SJSA1 (cell line): Measurements from ENCODE around the gene FARS2. TPM values are rescaled to one million over a fixed set of nuclear protein-coding genes. Genes with fewer than 3 reads are reported as not detected.
A peak's percentile ranks its signal among the peaks of the same experiment; 100 is the strongest.

Experiments used
- DNase-seq, 2 experiments: peaks; one replicate each; pipeline ENCODE4 v3.0.0-alpha.2; 2015 to 2020; ENCODE audit warnings: low spot score in 2 of 2, low read depth in 1 of 2
- H3K27ac ChIP-seq: fragments of 250-450 bp; sonication (Bioruptor Pico); 2 replicates; pipeline ENCODE4 v1.5.1; 2020; ENCODE audit warnings: mild to moderate bottlenecking, moderate library complexity
- H3K27me3 ChIP-seq: fragments of 250-450 bp; sonication (Bioruptor Pico); replicated peaks from 2 replicates; pipeline ENCODE4 v1.5.1; 2020; ENCODE audit warnings: mild to moderate bottlenecking, moderate library complexity
- H3K36me3 ChIP-seq: fragments of 250-450 bp; sonication (Bioruptor Pico); 2 replicates; pipeline ENCODE4 v1.5.1; 2020; ENCODE audit warnings: mild to moderate bottlenecking
- H3K4me1 ChIP-seq: fragments of 250-450 bp; sonication (Bioruptor Pico); replicated peaks from 2 replicates; pipeline ENCODE4 v1.6.1; 2021; ENCODE audit warnings: mild to moderate bottlenecking
- H3K4me3 ChIP-seq: fragments of 250-450 bp; sonication (Bioruptor Pico); 2 replicates; pipeline ENCODE4 v1.5.1; 2020; ENCODE audit warnings: mild to moderate bottlenecking
- H3K9me3 ChIP-seq: fragments of 250-450 bp; sonication (Bioruptor Pico); replicated peaks from 2 replicates; pipeline ENCODE4 v1.5.1; 2020; ENCODE audit warnings: mild to moderate bottlenecking
- total RNA-seq: library from RNA; depleted of rRNA; stranded (reverse); fragments of >200 nt; shearing (Covaris generic); gene quantifications from 2 replicates; pipeline ENCODE4 v1.2.3, GENCODE V29; 2014

Gene FARS2
- total RNA-seq, 1 experiment from 2014 or later, result 13.3 TPM

DNA sequence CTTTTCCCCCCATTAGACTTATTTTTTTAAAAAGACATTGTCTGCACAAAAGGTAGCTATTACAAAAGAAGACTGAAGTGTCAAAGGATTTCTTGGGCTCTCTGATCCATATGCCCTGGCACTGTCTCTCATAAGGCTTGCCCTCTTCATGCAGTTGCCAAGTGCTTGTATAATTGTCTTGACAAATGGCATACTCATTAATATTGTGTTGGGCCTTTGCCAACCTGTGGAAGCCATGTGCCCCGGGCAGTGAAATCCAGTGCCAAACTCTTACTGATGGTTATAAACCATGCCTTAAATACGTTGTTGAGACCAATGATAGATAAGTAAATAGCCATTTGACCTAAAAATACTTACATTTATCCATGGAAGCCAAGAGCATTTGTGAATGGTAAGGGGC is 98.1 kb downstream of the FARS2 start:
- no peak for DNase-seq

GRCh38 chr6:5361396-5361795 is 100.1 kb downstream of the FARS2 start:
- H3K36me3 ChIP-seq, result no peaks in the 10 kb centered on the region
- DNase-seq, result peak in 1 of 2 experiments; percentile 24
- H3K27me3 ChIP-seq, result no peaks in the 10 kb centered on the region
- H3K4me1 ChIP-seq, result peaks cover 7% of the 10 kb centered on the region
- no peak overlapping the region for H3K27ac ChIP-seq
- no peak overlapping the region for H3K4me3 ChIP-seq
- H3K9me3 ChIP-seq, result no peaks in the 10 kb centered on the region

More for the DNA sequence above, 98.1 kb downstream of the FARS2 start:
- no peaks in the 10 kb centered on the region for H3K27me3 ChIP-seq
- no peak overlapping the region for H3K27ac ChIP-seq
- H3K36me3 ChIP-seq, result no peaks in the 10 kb centered on the region
- H3K4me1 ChIP-seq, result peaks cover 7% of the 10 kb centered on the region
- no peaks in the 10 kb centered on the region for H3K9me3 ChIP-seq
- H3K4me3 ChIP-seq, result no peak overlapping the region

GRCh38 chr6:5365436-5366195 is 104.3 kb downstream of the FARS2 start:
- Histone ChIP-seq H3K4me1 (peaks cover 7% of the 10 kb centered on the region), H3K9me3 (no peaks in the 10 kb centered on the region), H3K27me3 (no peaks in the 10 kb centered on the region), H3K36me3 (no peaks in the 10 kb centered on the region; the same call in 1 of the 2 replicates), H3K4me3 (no peak overlapping the region), H3K27ac (no peak overlapping the region)
- no peak for DNase-seq

- no peak overlapping the region for H3K27ac ChIP-seq
- no peaks in the 10 kb centered on the region for H3K9me3 ChIP-seq
- H3K4me1 ChIP-seq, result no peaks in the 10 kb centered on the region
- no peak for DNase-seq
- H3K36me3 ChIP-seq, result no peaks in the 10 kb centered on the region; the same call in 1 of the 2 replicates
- no peaks in the 10 kb centered on the region for H3K27me3 ChIP-seq
- no peak overlapping the region for H3K4me3 ChIP-seq
Measured at GRCh38 chr6:5366941-5367340, 105.6 kb downstream of the FARS2 start.

GRCh38 chr6:5367510-5367909 is 106.2 kb downstream of the FARS2 start:
- no peak overlapping the region for H3K27ac ChIP-seq
- no peak overlapping the region for H3K4me3 ChIP-seq
- no peaks in the 10 kb centered on the region; the same call in 1 of the 2 replicates for H3K36me3 ChIP-seq
- H3K4me1 ChIP-seq, result no peaks in the 10 kb centered on the region
- no peaks in the 10 kb centered on the region for H3K27me3 ChIP-seq
- DNase-seq, result no peak
- H3K9me3 ChIP-seq, result no peaks in the 10 kb centered on the region

- H3K4me3 ChIP-seq, result no peak overlapping the region
- H3K36me3 ChIP-seq, result no peaks in the 10 kb centered on the region; the same call in 1 of the 2 replicates
- DNase-seq, result no peak
- no peaks in the 10 kb centered on the region for H3K4me1 ChIP-seq
- no peaks in the 10 kb centered on the region for H3K9me3 ChIP-seq
- H3K27me3 ChIP-seq, result no peaks in the 10 kb centered on the region
- no peak overlapping the region for H3K27ac ChIP-seq
Measured at GRCh38 chr6:5373430-5373829, 112.1 kb downstream of the FARS2 start.

DNA sequence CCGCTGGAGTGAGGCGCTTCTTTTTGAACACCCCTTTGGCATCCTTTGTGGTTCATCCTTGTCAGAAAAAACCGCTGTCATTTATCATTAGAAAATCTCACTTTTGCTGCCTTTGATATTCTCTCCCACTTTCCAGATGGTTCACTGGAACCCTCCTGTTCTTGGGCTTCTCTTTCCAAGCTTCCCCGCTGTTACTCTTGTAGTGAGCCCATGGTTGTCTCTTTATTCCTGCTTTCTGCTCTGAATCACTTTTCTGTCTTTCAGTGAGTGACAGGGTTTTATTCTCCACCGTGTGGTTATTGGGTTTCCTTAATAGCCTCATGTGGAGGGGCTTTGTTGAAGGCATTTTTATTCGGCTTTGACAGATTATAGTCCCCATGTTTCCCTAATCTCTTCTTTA is 117.0 kb downstream of the FARS2 start:
- DNase-seq, result no peak
- Histone ChIP-seq H3K4me1 (no peaks in the 10 kb centered on the region), H3K36me3 (no peaks in the 10 kb centered on the region), H3K4me3 (no peak overlapping the region), H3K27me3 (no peaks in the 10 kb centered on the region), H3K9me3 (no peaks in the 10 kb centered on the region), H3K27ac (no peak overlapping the region)

DNA sequence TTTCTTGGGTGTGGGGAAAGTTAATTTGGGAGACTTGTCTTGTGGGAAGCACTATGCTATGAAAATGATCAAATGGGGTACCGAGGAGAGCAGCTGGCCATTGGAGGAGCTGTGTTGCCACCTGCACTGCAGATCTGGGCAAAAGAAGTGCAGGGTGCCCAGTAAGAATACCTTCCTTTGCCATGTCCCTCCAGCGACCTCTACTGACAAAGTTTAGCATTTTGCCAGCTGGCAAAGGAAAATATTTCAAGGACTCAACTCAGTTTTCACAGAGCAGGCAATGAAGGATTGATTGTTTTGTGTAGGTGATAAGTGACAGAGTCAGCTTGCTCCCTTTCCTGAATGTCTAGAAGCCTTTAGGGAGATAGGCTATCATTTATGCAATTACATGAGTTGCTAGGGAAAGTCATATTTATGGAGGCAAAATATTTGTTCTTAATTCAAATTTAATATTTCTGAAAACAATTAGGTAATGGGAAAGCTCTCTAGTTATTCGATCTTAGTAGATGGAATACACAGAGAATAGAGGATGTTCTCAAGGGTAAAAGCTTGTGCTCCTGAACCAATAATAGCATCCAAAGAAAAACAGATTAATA is 118.4 kb downstream of the FARS2 start:
- H3K4me3 ChIP-seq, result no peak overlapping the region
- no peak overlapping the region for H3K27ac ChIP-seq
- no peaks in the 10 kb centered on the region for H3K27me3 ChIP-seq
- H3K36me3 ChIP-seq, result no peaks in the 10 kb centered on the region
- DNase-seq, result peak in 1 of 2 experiments; percentile 18
- H3K9me3 ChIP-seq, result no peaks in the 10 kb centered on the region
- peaks cover 2% of the 10 kb centered on the region; the same call in 1 of the 2 replicates for H3K4me1 ChIP-seq

DNA sequence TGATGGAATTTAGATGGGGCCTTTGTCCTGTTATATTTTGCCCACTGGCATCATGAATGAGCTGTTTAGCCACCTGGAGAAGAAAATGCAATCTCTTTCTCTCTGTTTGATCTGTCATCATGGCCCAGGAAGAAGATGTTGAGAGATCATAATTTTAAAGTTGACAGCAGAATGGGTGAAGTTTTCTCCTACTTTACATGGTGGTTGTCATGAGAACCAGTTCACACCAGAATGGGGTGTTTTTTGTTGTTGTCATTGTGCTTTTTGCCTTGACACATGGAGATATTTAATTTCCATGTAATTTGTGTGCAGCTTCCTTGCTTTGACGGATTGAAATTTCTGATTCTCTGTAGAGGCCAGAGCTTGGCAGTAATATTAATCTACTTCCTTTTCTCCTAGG is 122.5 kb downstream of the FARS2 start:
- no peak for DNase-seq
- peaks cover 7% of the 10 kb centered on the region for H3K4me1 ChIP-seq
- H3K27ac ChIP-seq, result no peak overlapping the region
- no peaks in the 10 kb centered on the region for H3K36me3 ChIP-seq
- H3K27me3 ChIP-seq, result no peaks in the 10 kb centered on the region
- no peak overlapping the region for H3K4me3 ChIP-seq
- no peaks in the 10 kb centered on the region for H3K9me3 ChIP-seq

GRCh38 chr6:5384276-5384675 is 123.0 kb downstream of the FARS2 start:
- H3K27ac ChIP-seq, result no peak overlapping the region
- no peak for DNase-seq

GRCh38 chr6:5388326-5388725 is 127.0 kb downstream of the FARS2 start:
- Histone ChIP-seq H3K4me1 (peaks cover 7% of the 10 kb centered on the region), H3K9me3 (no peaks in the 10 kb centered on the region), H3K36me3 (no peaks in the 10 kb centered on the region), H3K4me3 (no peak overlapping the region), H3K27ac (no peak overlapping the region), H3K27me3 (no peaks in the 10 kb centered on the region)
- DNase-seq, result no peak

More at GRCh38 chr6:5384276-5384675, 123.0 kb downstream of the FARS2 start:
- Histone ChIP-seq H3K27me3 (no peaks in the 10 kb centered on the region), H3K9me3 (no peaks in the 10 kb centered on the region), H3K36me3 (no peaks in the 10 kb centered on the region), H3K4me3 (no peak overlapping the region), H3K4me1 (peaks cover 7% of the 10 kb centered on the region)

- H3K4me3 ChIP-seq, result no peak overlapping the region
- H3K36me3 ChIP-seq, result no peaks in the 10 kb centered on the region
- DNase-seq, result no peak
- H3K4me1 ChIP-seq, result peaks cover 7% of the 10 kb centered on the region
- H3K27me3 ChIP-seq, result no peaks in the 10 kb centered on the region
- H3K27ac ChIP-seq, result no peak overlapping the region
- no peaks in the 10 kb centered on the region for H3K9me3 ChIP-seq
Measured at GRCh38 chr6:5389086-5389745, 127.9 kb downstream of the FARS2 start.

DNA sequence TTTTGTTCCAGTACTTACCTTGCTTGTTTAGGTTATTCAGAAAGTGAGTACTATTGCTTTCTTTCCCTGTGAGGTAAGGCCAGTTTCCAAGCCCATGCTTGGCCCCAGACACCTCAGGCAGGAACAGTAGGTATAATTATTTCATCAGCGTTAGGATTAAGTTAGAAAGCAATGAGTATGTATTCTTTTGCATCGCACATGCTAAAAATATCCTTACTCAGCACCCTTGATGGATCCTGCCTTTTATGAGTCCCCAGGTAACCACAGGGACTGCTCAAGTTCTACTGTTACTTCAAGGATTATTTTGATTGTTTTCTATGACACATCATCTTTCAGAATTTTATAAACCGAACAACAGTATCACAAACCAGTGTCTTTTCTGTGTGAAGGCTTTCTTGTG is 128.9 kb downstream of the FARS2 start:
- DNase-seq, result no peak
- Histone ChIP-seq H3K27ac (no peak overlapping the region), H3K27me3 (no peaks in the 10 kb centered on the region), H3K36me3 (no peaks in the 10 kb centered on the region), H3K4me3 (no peak overlapping the region), H3K9me3 (no peaks in the 10 kb centered on the region), H3K4me1 (peaks cover under 1% of the 10 kb centered on the region)

DNA sequence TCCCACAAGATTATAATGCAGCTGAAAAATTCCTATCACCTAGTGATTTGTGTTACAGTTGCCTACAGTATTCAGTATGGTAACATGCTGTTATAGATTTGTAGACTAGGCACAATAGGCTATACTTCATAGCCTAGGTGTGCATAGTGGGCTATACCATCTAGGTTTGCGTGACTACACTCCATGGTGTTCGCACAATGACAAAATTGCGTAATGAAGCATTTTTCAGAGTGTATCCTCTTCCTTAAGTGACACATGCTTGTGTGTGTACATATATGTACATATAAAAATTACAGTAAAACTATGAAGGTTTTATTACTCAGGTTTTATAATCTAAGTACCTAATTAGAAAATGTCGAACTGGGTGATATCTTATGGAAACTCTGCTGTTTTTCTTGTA is 133.0 kb downstream of the FARS2 start:
- no peak for DNase-seq
- Histone ChIP-seq H3K27me3 (no peaks in the 10 kb centered on the region), H3K36me3 (no peaks in the 10 kb centered on the region)

More for the DNA sequence above, 133.0 kb downstream of the FARS2 start:
- Histone ChIP-seq H3K4me1 (no peaks in the 10 kb centered on the region), H3K4me3 (no peak overlapping the region), H3K27ac (no peak overlapping the region), H3K9me3 (no peaks in the 10 kb centered on the region)
